ENCODE data around the gene MSI2. TPM values are rescaled to one million over a fixed set of nuclear protein-coding genes. Genes with fewer than 3 reads are reported as not detected.

The MSI2 gene
- total and polyA plus RNA-seq, 8 donors = 35.0 to 49.5 (median 47.5) TPM

DNA sequence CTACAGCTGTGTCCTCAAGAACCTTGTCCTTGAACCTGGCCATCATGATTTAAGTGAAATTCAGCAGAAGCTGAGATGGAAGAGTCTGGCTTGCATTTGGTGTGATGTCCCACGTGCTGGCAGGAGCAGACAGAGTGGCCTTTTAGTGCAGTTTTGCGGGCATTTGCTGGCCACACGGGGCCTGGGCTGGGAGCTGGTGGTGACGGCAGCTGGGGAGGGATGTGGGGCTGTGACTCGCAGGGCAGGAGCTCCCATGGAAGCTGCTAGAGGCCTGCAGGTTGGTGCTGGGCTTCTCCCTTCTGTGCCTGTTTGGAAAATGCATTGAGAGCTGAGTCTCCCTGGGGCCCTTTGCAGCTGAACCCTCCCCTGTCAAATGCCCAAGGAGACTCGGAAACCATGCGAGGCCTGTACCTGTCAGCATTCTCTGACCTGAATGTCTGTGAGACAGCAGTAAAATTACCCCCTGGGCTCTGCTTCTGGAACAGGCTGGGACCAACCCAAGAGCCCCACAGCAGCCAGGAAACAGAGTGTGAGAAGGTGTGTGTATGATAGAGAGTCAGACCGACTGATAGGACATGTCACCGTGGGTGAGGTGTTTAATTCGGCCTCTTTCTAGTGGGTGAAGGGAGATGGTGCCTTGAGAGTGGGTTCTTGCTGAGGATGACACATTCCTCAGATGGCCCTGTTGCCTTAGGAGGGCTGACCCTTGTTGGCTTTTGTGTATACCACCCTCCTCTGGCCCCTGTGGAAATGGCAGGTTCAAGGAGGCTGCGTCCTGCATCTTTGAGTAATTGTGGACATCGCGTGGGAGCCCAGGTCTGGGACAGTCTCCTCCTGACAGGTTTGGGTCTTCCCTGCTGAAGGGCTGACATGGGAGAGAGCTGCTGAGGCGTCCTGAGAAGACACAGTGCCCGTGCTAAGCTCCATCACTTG is 145.5 kb downstream of the MSI2 start:
- H3K27ac ChIP-seq = no peak overlapping the region
- no peaks in the 10 kb centered on the region for H3K9me3 ChIP-seq
- peaks cover 0 to 15% of the 10 kb centered on the region in 2 donors for H3K36me3 ChIP-seq
- ATAC-seq (no peak), DNase-seq (no peak)
- H3K27me3 ChIP-seq = no peaks in the 10 kb centered on the region
- H3K4me1 ChIP-seq = peaks cover 0 to 3% of the 10 kb centered on the region in 2 donors
- TF ChIP-seq CTCF (IDR thresholded peaks at IDR 0.05) = no peak
- intact Hi-C loops (cut with DNase I) = no loop called here
- no peak overlapping the region for H3K4me3 ChIP-seq

DNA sequence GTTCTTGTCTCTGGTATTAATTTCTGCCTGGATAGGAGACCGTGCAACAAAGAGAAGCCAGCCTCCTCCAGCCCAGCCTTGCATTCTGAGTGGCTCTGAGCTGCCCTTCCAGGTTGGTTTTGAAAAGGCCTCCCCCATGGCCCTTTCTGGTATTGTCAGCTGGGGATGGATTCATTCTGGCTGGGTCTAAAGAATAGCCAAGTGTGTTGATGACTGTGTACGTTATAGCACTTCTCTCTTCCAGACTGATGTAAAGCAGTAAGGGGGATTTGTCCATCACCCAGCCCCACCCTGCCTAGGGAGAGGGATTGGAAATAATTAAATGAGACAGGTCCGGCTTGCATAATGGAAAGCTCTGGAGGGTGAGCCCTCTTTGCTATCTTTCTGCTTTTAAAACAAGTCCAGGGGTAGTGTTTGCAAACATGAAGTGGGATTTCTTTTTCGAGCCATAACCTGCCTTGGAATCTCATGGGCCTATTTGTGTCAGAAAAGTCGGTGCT is 146.4 kb downstream of the MSI2 start:
- intact Hi-C loops (cut with DNase I) = no loop called here
- no peak for TF ChIP-seq CTCF (IDR thresholded peaks at IDR 0.05)

DNA sequence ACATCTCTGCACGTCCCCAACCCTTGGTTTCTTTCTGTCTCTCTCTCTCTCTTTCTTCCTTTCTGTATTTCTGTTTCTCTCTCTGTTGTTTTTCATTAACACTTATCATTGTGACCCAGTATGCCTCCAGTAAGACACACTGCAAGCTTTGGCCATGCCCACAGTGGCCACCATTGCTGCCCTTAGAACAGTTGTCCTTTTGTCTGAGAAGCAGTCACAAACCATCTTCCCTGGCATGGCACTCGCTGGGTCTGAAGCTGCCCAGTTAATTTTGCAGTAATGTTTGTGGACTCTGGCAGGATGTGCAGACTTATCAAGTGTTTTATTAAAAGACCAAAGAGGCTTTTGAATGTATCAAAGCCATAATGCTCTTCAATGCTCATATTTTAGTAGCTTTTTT is 146.9 kb downstream of the MSI2 start:
- TF ChIP-seq CTCF (IDR thresholded peaks at IDR 0.05) = no peak
- ATAC-seq = no peak
- H3K27ac ChIP-seq = no peak overlapping the region
- H3K27me3 ChIP-seq = no peaks in the 10 kb centered on the region
- no peaks in the 10 kb centered on the region for H3K9me3 ChIP-seq
- peaks cover 0 to 15% of the 10 kb centered on the region in 2 donors for H3K36me3 ChIP-seq
- no peak for DNase-seq
- no peak overlapping the region for H3K4me3 ChIP-seq
- H3K4me1 ChIP-seq = peaks cover 2 to 3% of the 10 kb centered on the region in 2 donors
- intact Hi-C loops (cut with DNase I) = no loop called here

More for the DNA sequence above, 146.4 kb downstream of the MSI2 start:
- peaks cover 0 to 15% of the 10 kb centered on the region in 2 donors for H3K36me3 ChIP-seq
- no peak for ATAC-seq
- no peaks in the 10 kb centered on the region for H3K27me3 ChIP-seq
- H3K4me3 ChIP-seq = no peak overlapping the region
- DNase-seq = no peak
- H3K9me3 ChIP-seq = no peaks in the 10 kb centered on the region
- peaks cover 0 to 3% of the 10 kb centered on the region in 2 donors for H3K4me1 ChIP-seq
- H3K27ac ChIP-seq = no peak overlapping the region

DNA sequence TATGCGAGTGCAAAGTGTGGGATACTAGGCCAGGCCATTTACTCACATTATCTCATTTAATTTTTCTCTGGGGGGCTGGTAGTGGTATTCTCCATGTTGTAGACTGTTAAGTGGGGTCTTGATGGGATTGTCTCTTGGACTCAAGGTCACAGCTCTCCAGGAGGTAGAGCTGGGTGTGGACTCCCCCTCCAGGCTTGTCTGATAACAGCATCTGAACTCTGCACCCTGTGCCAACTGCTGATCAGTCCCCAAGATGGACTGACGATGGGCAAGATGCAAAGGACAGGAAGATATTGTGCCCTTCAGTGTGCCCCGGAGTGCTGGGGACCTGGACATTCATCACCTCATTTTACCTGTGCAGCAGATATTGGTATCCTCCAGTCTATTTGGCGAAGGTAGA is 147.8 kb downstream of the MSI2 start:
- DNase-seq (no peak), ATAC-seq (no peak)
- intact Hi-C loops (cut with DNase I) = no loop called here
- no peak for TF ChIP-seq CTCF (IDR thresholded peaks at IDR 0.05)
- H3K9me3 ChIP-seq = no peaks in the 10 kb centered on the region
- H3K27me3 ChIP-seq = no peaks in the 10 kb centered on the region
- H3K4me1 ChIP-seq = peaks cover 3% of the 10 kb centered on the region in 2 donors
- H3K36me3 ChIP-seq = peaks cover 0 to 15% of the 10 kb centered on the region in 2 donors
- H3K27ac ChIP-seq = no peak overlapping the region
- no peak overlapping the region for H3K4me3 ChIP-seq

DNA sequence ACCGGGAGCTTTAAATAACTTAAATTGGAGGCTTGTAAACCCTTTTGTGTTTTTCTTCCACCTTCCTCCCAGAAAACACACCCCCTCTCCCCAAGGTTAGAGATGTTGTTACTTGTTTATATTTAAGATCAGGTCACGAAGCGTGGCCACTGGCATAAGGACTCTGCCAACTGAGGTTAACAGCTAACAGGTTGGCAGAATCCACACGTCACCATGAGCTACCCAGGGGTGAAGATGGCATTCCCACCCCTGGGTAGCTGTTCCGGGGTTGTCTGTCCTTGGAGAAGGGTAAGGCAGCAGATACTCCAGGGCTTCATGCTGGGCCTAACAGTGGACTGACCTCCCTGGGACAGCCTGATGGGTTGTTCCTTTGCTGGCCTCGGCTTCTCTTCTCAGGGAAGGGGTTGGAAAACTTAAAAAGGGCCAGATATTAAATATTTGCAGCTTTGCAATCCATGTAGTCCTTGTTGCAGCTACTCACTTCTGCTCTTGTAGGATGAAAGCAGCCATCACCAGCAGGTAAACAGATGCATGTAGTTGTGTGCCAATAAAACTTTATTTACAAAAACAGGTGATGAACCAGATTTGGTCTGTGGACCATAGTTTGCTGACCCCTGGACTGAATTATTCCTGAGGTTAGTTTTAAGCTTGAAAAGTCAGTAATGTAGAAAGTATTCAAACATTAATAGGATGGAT is 148.6 kb downstream of the MSI2 start:
- H3K36me3 ChIP-seq = peaks cover 0 to 15% of the 10 kb centered on the region in 2 donors
- ATAC-seq (no peak), DNase-seq (no peak)
- H3K9me3 ChIP-seq = no peaks in the 10 kb centered on the region
- H3K27ac ChIP-seq = no peak overlapping the region
- intact Hi-C loops (cut with DNase I) = no loop called here
- TF ChIP-seq CTCF (IDR thresholded peaks at IDR 0.05) = no peak
- peaks cover 3% of the 10 kb centered on the region in 2 donors for H3K4me1 ChIP-seq
- H3K4me3 ChIP-seq = no peak overlapping the region
- H3K27me3 ChIP-seq = no peaks in the 10 kb centered on the region

Data from left lung (tissue), 10 donors.